ENCODE data around the gene BABAM1. TPM values are rescaled to one million over a fixed set of nuclear protein-coding genes. Genes with fewer than 3 reads are reported as not detected.
"Not testable (repeated sequence)": the region's sequence is repeated elsewhere in the genome, so short reads cannot be mapped to it uniquely, and the experiment has no call there.

Gene BABAM1
- total RNA-seq, 2 donors from 2014 or later: 80.0 to 81.6 TPM

DNA sequence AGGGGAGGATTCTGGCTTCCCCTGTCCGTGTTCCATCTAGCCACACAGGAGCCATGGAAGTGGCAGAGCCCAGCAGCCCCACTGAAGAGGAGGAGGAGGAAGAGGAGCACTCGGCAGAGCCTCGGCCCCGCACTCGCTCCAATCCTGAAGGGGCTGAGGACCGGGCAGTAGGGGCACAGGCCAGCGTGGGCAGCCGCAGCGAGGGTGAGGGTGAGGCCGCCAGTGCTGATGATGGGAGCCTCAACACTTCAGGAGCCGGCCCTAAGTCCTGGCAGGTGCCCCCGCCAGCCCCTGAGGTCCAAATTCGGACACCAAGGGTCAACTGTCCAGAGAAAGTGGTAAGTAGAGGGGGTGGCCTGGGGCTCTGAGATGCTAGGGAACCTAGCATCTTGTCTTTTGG lies 1.5 kb downstream of the BABAM1 start:
- 93% methylated on average over 13 of the region's 13 CpGs for WGBS
- Histone ChIP-seq H3K27ac (no peak overlapping the region), H3K36me3 (no peaks in the 10 kb centered on the region), H3K4me3 (no peak overlapping the region), H3K27me3 (replicated peaks; ENCODE audit: insufficient read depth) (no peaks in the 10 kb centered on the region), H3K4me1 (replicated peaks) (no peaks in the 10 kb centered on the region), H3K9me3 (no peaks in the 10 kb centered on the region)
- no peak for DNase-seq (ENCODE audit: low spot score)
- TF ChIP-seq POLR2AphosphoS5 (IDR thresholded peaks at IDR 0.05): no peak
- TF ChIP-seq, protein P1, sequence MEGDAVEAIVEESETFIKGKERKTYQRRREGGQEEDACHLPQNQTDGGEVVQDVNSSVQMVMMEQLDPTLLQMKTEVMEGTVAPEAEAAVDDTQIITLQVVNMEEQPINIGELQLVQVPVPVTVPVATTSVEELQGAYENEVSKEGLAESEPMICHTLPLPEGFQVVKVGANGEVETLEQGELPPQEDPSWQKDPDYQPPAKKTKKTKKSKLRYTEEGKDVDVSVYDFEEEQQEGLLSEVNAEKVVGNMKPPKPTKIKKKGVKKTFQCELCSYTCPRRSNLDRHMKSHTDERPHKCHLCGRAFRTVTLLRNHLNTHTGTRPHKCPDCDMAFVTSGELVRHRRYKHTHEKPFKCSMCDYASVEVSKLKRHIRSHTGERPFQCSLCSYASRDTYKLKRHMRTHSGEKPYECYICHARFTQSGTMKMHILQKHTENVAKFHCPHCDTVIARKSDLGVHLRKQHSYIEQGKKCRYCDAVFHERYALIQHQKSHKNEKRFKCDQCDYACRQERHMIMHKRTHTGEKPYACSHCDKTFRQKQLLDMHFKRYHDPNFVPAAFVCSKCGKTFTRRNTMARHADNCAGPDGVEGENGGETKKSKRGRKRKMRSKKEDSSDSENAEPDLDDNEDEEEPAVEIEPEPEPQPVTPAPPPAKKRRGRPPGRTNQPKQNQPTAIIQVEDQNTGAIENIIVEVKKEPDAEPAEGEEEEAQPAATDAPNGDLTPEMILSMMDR (IDR thresholded peaks at IDR 0.05): no peak
- TF ChIP-seq POLR2A (IDR thresholded peaks at IDR 0.05): no peak
- intact Hi-C loops (cut with DNase I): no loop called here

DNA sequence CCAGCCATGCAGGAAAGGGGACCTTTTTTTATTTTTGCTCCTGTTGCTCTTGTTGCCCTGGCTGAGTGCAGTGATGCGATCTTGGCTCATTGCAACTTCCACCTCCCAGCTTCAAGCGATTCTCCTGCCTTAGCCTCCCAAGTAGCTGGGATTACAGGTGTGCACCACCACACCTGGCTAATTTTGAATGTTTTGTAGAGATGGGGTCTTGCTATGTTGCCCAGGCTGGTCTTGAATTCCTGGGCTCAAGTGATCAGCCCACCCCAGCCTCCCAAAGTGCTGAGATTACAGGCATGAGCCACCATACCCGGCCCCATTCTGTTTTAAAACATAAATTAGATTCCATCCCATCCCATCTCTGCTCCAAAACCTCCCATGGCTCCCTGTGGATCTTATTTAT lies 7.6 kb downstream of the BABAM1 start:
- H3K4me3 ChIP-seq; DNase-seq (ENCODE audit: low spot score); intact Hi-C loops (cut with DNase I); H3K27me3 ChIP-seq (replicated peaks; ENCODE audit: insufficient read depth); H3K36me3 ChIP-seq; H3K4me1 ChIP-seq (replicated peaks); H3K27ac ChIP-seq; H3K9me3 ChIP-seq: not testable (repeated sequence)
- WGBS: 95% methylated on average over 3 of the region's 3 CpGs

DNA sequence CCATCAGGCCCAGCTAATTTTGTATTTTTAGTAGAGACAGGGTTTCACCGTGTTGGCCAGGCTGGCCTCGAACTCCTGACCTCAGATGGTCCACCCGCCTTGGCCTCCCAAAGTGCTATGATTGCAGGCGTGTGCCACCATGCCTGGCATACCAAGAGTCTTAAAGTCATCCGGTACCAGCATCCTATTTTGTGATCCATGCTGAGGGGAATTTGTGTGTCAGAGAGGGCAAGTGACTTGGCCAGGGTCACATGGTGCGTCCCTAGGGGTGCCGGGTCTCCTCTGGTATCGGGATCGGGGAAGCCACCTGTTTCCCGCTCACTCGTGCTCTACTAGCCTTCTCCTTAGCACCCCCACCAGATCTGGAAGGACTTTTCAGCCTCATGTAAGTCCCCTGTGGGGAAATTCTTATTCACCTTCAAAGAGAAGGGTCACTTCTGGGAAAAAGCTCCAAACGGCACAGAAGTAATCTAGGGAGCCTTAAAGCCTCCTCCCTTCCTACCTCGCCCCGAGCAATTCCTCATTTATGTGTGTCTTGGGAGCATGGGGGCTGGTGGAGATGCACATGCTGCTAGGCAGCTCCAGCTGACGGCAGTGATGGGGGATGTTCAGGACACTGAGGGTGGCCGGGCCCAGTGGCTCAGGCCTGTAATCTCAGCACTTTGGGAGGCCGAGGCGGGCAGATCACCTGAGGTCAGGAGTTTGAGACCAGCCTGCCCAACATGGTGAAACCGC lies 8.4 kb downstream of the BABAM1 start:
- Histone ChIP-seq H3K4me3 (no peak overlapping the region), H3K4me1 (replicated peaks) (no peaks in the 10 kb centered on the region), H3K27ac (no peak overlapping the region), H3K36me3 (peaks cover 0 to 10% of the 10 kb centered on the region in 2 donors), H3K27me3 (replicated peaks; ENCODE audit: insufficient read depth) (no peaks in the 10 kb centered on the region), H3K9me3 (no peaks in the 10 kb centered on the region)
- TF ChIP-seq, protein P1 (IDR thresholded peaks at IDR 0.05): no peak
- no peak for TF ChIP-seq POLR2A (IDR thresholded peaks at IDR 0.05)
- no peak for TF ChIP-seq POLR2AphosphoS5 (IDR thresholded peaks at IDR 0.05)
- 94% methylated on average over 19 of the region's 19 CpGs for WGBS
- intact Hi-C loops (cut with DNase I): no loop called here
- no peak for DNase-seq (ENCODE audit: low spot score)

DNA sequence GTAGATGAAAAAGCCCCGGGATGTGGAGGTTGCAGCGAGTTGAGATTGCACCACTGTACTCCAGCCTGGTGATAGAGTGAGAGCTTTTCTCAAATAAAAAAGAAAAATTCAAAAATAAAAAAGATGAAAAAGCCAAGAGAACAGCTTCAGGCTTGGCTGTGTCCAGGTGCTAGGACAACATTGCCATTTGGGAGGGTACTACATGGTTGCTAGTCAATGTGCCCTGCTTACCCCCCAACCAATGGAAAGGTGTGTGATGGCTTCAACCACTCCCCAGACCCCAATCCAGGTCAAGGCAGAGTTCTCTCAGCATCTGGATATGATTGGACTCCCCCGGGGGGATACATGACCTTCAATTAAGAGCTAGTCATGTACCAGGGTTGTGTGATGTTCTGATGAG lies 12.2 kb downstream of the BABAM1 start:
- no peak for DNase-seq (ENCODE audit: low spot score)
- Histone ChIP-seq H3K4me1 (replicated peaks) (peaks cover 6% of the 10 kb centered on the region), H3K27ac (no peak overlapping the region), H3K27me3 (replicated peaks; ENCODE audit: insufficient read depth) (no peaks in the 10 kb centered on the region), H3K4me3 (no peak overlapping the region), H3K36me3 (peaks cover 0 to 4% of the 10 kb centered on the region in 2 donors), H3K9me3 (no peaks in the 10 kb centered on the region)
- 80% methylated on average over 3 of the region's 3 CpGs for WGBS
- intact Hi-C loops (cut with DNase I): no loop called here
- TF ChIP-seq POLR2AphosphoS5 (IDR thresholded peaks at IDR 0.05): no peak
- TF ChIP-seq, protein P1 (IDR thresholded peaks at IDR 0.05): no peak
- no peak for TF ChIP-seq POLR2A (IDR thresholded peaks at IDR 0.05)

DNA sequence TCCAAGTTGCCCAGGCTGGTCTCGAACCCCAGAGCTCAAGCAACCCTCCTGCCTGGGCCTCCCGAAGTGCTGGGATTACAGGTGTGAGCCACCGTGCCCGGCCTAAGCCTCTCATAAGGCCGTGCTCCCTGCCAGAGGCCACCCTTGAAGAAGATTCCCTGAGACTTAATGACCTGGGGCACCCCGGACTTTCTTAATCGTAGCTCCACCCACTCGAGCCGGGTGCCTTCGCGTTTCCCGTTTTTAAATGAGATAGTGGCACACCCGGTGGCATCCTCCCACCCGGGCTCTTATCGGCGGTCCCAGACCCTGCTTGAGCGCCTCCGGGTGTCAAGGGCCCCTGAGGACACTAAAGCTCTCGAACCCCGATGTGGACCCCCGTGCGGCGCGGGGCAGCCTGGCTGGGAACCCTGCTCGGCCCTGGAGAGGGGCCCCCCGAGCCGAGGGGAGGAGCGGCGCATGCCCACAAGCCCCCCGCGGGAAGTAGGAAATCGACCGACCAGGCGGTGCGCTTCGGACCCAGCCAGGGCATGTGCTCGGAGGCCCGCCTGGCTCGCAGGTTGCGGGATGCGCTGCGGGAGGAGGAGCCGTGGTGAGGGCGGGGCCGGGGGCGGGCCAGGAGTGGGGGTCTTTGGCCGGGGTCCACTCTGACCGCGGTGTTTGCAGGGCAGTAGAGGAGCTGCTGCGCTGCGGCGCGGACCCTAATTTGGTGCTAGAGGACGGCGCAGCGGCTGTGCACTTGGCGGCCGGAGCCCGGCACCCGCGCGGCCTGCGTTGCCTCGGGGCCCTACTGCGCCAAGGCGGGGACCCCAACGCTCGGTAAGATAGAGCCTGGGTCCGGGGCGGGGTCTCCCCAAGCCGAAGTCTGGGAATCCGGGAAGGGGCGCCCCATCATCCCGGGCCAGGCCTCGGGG lies 14.4 kb downstream of the BABAM1 start, which contains the start of gene ANKLE1:
Gene ANKLE1 (plus strand): TSS at position 511 of the 914 bp plus-strand sequence. CDS start 20 bp downstream, at position 531.
- H3K27me3 ChIP-seq (replicated peaks; ENCODE audit: insufficient read depth): no peaks in the 10 kb centered on the region
- TF ChIP-seq POLR2A (IDR thresholded peaks at IDR 0.05): no peak
- TF ChIP-seq POLR2AphosphoS5 (IDR thresholded peaks at IDR 0.05): no peak
- TF ChIP-seq, protein P1 (IDR thresholded peaks at IDR 0.05): no peak
- H3K27ac ChIP-seq: no peak within 1 kb of the TSS
- peaks cover 6% of the 10 kb centered on the region for H3K4me1 ChIP-seq (replicated peaks)
- intact Hi-C loops (cut with DNase I): loop anchor here (5.0 kb wide), 2 partner anchors 74 to 214 kb away; no protein-coding TSS in a partner anchor
- no peaks in the 10 kb centered on the region for H3K9me3 ChIP-seq
- H3K4me3 ChIP-seq: peak within 1 kb of the TSS; percentile 0 to 12
- 10% methylated on average over 55 of the region's 75 CpGs for WGBS
- no peaks in the 10 kb centered on the region for H3K36me3 ChIP-seq
- DNase-seq (ENCODE audit: low spot score): no peak

Data from prostate gland (tissue), 2 donors.